Activated B cell treated with CpG ODN at 0.5 μM for 24 hours (primary cell): Measurements from ENCODE around the gene IFNL3. TPM values are rescaled to one million over a fixed set of nuclear protein-coding genes. Genes with fewer than 3 reads are reported as not detected.
"Not testable (repeated sequence)": the region's sequence is repeated elsewhere in the genome, so short reads cannot be mapped to it uniquely, and the experiment has no call there.

Source experiments
- ATAC-seq: fragments of 200-7000 bp; cut with Tn5 transposase; one replicate; pipeline ENCODE4 v1.10.0; 2021; ENCODE audit warnings: low read depth, mild to moderate bottlenecking, moderate library complexity
- CTCF ChIA-PET: fragments of 350-600 bp; sonication (Branson Sonifier 250); formaldehyde crosslinking; loops from one replicate; lab custom pipeline; 2021; ENCODE audit warnings: antibody characterized with exemption; lab: Charles Lee
- POLR2A ChIA-PET: fragments of 350-600 bp; sonication (Branson Sonifier 250); formaldehyde crosslinking; loops from one replicate; lab custom pipeline; 2021; ENCODE audit warnings: antibody characterized with exemption; lab: Charles Lee
- DNase-seq: peaks from one replicate; pipeline ENCODE4 v3.0.0; 2022
- H3K27ac Mint-ChIP-seq: one replicate; pipeline ENCODE4 v1.8.0; 2020; ENCODE audit warnings: mixed read lengths
- H3K27me3 Mint-ChIP-seq: one replicate; pipeline ENCODE4 v1.8.0; 2021; ENCODE audit warnings: mixed read lengths
- H3K36me3 Mint-ChIP-seq: one replicate; pipeline ENCODE4 v1.8.0; 2021; ENCODE audit warnings: low read depth, mixed read lengths
- H3K4me1 Mint-ChIP-seq: one replicate; pipeline ENCODE4 v1.8.0; 2021; ENCODE audit warnings: mixed read lengths
- H3K4me3 Mint-ChIP-seq: one replicate; pipeline ENCODE4 v1.8.0; 2020; ENCODE audit warnings: mild to moderate bottlenecking, mixed read lengths
- H3K9me3 Mint-ChIP-seq: one replicate; pipeline ENCODE4 v1.8.0; 2020; ENCODE audit warnings: mixed read lengths
- intact Hi-C: fragments of 100-400 bp; cut with micrococcal nuclease; formaldehyde crosslinking; loops from one replicate; pipeline ENCODE4 v1.15.1; 2024
- total RNA-seq: library from RNA; stranded (reverse); gene quantifications from 2 replicates; pipeline ENCODE4 v1.2.3, GENCODE V29; 2022
- TF ChIP-seq, protein P1 (sequence below): fragments of 200-600 bp; IDR thresholded peaks from one replicate; pipeline ENCODE4 v1.8.0; 2022; ENCODE audit warnings: antibody characterized with exemption, mild to moderate bottlenecking

The IFNL3 gene
- total RNA-seq, 1 donor from 2014 or later, result not detected

DNA sequence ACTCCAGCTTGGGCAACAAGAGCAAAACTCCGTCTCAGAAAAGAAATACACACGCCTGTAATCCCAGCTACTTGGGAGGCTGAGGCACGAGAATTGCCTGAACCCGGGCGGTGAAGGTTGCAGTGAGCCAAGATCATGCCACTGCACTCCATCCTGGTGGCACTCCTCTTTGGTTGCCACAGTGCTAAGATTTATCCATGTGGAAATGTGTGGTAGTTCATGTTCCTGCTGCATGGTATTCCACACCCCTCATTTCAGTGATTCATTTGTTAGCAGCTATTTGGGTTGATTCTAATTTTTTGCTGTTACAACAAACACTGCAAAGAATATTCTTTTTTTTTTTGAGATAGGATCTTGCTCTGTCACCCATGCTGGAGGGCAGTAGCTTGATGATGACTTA is 12.1 kb downstream of the IFNL3 start:
- H3K27ac Mint-ChIP-seq, result no peak overlapping the region
- no peak overlapping the region for H3K4me3 Mint-ChIP-seq
- no peaks in the 10 kb centered on the region for H3K36me3 Mint-ChIP-seq
- TF ChIP-seq, protein P1, sequence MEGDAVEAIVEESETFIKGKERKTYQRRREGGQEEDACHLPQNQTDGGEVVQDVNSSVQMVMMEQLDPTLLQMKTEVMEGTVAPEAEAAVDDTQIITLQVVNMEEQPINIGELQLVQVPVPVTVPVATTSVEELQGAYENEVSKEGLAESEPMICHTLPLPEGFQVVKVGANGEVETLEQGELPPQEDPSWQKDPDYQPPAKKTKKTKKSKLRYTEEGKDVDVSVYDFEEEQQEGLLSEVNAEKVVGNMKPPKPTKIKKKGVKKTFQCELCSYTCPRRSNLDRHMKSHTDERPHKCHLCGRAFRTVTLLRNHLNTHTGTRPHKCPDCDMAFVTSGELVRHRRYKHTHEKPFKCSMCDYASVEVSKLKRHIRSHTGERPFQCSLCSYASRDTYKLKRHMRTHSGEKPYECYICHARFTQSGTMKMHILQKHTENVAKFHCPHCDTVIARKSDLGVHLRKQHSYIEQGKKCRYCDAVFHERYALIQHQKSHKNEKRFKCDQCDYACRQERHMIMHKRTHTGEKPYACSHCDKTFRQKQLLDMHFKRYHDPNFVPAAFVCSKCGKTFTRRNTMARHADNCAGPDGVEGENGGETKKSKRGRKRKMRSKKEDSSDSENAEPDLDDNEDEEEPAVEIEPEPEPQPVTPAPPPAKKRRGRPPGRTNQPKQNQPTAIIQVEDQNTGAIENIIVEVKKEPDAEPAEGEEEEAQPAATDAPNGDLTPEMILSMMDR, result no peak
- CTCF ChIA-PET, result no interaction called here
- POLR2A ChIA-PET, result no interaction called here
- peaks cover 3% of the 10 kb centered on the region for H3K4me1 Mint-ChIP-seq
- peaks cover 3% of the 10 kb centered on the region for H3K9me3 Mint-ChIP-seq
- peaks cover 3% of the 10 kb centered on the region for H3K27me3 Mint-ChIP-seq
- no peak for ATAC-seq
- no peak for DNase-seq
- intact Hi-C loops, result no loop called here

DNA sequence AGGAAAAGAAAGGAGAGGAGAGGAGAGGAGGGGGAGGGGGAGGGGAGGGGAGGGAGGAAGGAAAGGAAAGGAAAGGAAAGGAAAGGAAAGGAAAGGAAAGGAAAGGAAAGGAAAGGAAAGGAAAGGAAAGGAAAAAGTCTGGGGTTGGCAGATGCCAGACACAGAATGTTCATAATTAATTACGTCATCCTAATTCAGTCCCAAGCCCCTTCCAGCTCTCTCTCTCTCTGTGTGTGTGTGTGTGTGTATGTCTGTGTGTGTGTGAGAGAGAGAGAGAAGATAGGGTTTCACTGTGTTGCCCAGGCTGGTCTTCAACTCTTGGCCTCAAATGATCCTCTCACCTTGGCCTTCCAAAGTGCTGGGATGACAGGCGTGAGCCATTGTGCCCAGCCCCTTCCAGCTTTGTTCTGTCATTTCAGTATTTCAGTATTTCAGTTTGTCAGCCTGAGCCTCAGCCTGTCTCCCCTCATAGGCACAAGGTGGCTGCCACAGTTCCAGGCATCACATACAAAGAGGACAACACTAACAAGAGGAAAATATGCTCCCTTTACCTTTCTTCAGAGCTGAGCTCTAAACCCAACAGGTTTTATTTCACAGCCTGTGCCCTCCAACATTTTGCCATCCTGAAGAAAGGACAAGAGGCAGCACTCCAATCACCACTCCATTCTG is 14.6 kb downstream of the IFNL3 start:
- DNase-seq, result no peak
- H3K9me3 Mint-ChIP-seq, result peaks cover 3% of the 10 kb centered on the region
- TF ChIP-seq, protein P1, result no peak
- no peaks in the 10 kb centered on the region for H3K4me1 Mint-ChIP-seq
- CTCF ChIA-PET, result no interaction called here
- intact Hi-C loops, result no loop called here
- POLR2A ChIA-PET, result no interaction called here
- H3K27me3 Mint-ChIP-seq, result peaks cover 8% of the 10 kb centered on the region
- no peaks in the 10 kb centered on the region for H3K36me3 Mint-ChIP-seq
- no peak overlapping the region for H3K4me3 Mint-ChIP-seq
- H3K27ac Mint-ChIP-seq, result no peak overlapping the region
- no peak for ATAC-seq

DNA sequence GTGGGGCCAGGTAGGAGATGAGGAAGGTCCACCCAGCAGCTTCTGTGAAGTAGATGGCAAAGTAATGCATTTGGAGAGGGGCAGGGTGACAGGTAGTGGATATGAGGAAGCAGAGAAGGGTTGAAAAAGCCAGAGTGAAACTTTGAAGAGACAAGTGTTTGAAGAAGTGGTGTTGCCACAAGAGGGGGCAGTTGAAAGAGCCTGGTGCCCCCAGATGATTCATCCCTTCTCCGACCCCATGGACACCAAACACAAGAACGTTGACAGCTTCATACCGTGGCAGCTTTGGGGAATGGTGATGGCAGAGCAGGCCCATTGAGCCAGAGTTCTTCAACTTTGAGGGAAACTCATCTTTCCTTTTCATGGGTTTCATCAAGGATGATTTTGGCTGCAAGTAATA is 19.9 kb downstream of the IFNL3 start:
- no peaks in the 10 kb centered on the region for H3K4me1 Mint-ChIP-seq
- ATAC-seq (no peak), DNase-seq (no peak)
- H3K27ac Mint-ChIP-seq, result no peak overlapping the region
- H3K9me3 Mint-ChIP-seq, result no peaks in the 10 kb centered on the region
- peaks cover 33% of the 10 kb centered on the region for H3K27me3 Mint-ChIP-seq
- intact Hi-C loops, result no loop called here
- no peaks in the 10 kb centered on the region for H3K36me3 Mint-ChIP-seq
- H3K4me3 Mint-ChIP-seq, result no peak overlapping the region
- POLR2A ChIA-PET, result no interaction called here
- TF ChIP-seq, protein P1, result no peak
- CTCF ChIA-PET, result no interaction called here

DNA sequence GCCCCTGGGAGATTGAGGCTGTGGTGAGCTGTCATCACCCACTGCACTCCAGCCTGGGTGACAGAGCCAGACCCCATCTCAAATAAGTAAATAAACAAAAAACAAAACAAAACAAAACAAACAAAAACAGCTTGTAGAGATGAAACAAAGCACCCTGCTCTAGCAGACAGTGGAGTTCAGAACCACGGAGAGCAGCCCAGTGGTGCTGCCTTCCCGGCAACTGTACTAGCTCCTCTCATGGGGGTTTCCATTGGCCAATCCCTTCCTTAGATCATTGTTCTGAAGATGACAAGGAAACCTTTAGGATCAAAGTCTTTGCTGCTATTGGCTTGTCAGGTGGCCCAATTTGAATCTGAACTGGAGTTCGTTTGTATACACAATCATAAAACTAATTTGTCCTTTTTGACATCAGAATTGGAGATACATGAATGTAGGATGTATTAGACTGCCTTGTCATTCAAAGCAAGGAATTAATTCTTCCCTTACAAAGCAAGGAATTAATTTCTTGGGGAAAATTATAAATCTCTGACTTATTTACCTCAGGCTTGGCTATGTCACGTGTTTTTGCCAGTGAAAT is 21.0 kb downstream of the IFNL3 start:
- intact Hi-C loops, result no loop called here
- DNase-seq (no peak), ATAC-seq (no peak)
- H3K36me3 Mint-ChIP-seq, result no peaks in the 10 kb centered on the region
- H3K27ac Mint-ChIP-seq, result no peak overlapping the region
- ChIA-PET POLR2A (no interaction called here), CTCF (no interaction called here)
- no peak overlapping the region for H3K4me3 Mint-ChIP-seq
- H3K9me3 Mint-ChIP-seq, result no peaks in the 10 kb centered on the region
- H3K27me3 Mint-ChIP-seq, result peaks cover 37% of the 10 kb centered on the region
- no peaks in the 10 kb centered on the region for H3K4me1 Mint-ChIP-seq
- TF ChIP-seq, protein P1, result no peak

DNA sequence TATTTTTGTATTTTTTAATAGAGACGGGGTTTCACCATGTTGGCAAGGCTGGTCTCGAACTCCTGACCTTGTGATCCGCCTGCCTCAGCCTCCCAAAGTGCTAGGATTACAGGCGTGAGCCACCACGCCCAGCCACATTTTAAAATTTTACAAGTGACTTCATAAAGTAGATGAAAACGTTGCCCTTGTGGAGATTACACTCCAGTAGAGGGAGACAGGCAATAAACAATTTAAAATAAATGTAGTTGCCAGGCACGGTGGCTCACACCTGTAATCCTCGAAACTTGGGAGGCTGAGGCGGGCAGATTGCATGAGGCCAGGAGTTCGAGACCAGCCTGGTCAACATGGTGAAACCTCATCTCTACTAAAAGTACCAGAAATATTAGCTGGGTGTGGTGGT is 25.7 kb downstream of the IFNL3 start:
- POLR2A ChIA-PET, H3K27ac Mint-ChIP-seq, ATAC-seq, intact Hi-C loops, H3K4me1 Mint-ChIP-seq, H3K9me3 Mint-ChIP-seq, DNase-seq, H3K36me3 Mint-ChIP-seq, H3K4me3 Mint-ChIP-seq, CTCF ChIA-PET: not testable (repeated sequence)
- peaks cover 30% of the 10 kb centered on the region for H3K27me3 Mint-ChIP-seq
